22Rv1 (cell line): Measurements from ENCODE around the gene SEC23A.
"Not testable (repeated sequence)": the region's sequence is repeated elsewhere in the genome, so short reads cannot be mapped to it uniquely, and the experiment has no call there.

Source experiments
- H3K27ac ChIP-seq: fragments of 450-650 bp; 2 replicates; pipeline ENCODE4 v1.5.1; 2017
- CTCF ChIP-seq: fragments of 450-650 bp; IDR thresholded peaks from 2 replicates; pipeline ENCODE4 v1.5.1; 2017; ENCODE audit warnings: mild to moderate bottlenecking
- ZFX ChIP-seq: fragments of 450-650 bp; IDR thresholded peaks from 2 replicates; pipeline ENCODE4 v1.6.1; 2017; ENCODE audit warnings: antibody characterized with exemption, borderline replicate concordance

SEC23A gene

DNA sequence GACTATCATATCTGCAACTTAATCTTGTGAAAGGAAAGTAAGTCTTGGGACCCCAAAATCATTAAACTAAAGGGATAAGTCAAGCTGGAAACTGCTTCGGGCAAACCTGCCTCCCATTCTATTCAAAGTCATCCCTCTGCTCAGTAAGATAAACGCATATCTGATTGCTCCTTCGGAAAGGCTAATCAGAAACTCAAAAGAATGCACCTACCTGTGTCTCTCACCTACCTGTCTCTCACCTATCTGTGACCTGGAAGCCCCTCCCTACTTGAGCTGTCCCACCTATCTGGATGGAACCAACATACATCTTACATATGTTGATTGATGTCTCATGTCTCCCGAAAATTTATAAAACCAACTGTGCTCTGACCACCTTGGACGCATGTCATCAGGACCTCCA lies 19.9 kb downstream of the SEC23A start:
- TF ChIP-seq ZFX (no peak), CTCF (no peak)
- no peak overlapping the region for H3K27ac ChIP-seq

- TF ChIP-seq CTCF (no peak), ZFX (no peak)
- no peak overlapping the region for H3K27ac ChIP-seq
Measured at GRCh38 chr14:39080886-39081285, 22.1 kb downstream of the SEC23A start.

DNA sequence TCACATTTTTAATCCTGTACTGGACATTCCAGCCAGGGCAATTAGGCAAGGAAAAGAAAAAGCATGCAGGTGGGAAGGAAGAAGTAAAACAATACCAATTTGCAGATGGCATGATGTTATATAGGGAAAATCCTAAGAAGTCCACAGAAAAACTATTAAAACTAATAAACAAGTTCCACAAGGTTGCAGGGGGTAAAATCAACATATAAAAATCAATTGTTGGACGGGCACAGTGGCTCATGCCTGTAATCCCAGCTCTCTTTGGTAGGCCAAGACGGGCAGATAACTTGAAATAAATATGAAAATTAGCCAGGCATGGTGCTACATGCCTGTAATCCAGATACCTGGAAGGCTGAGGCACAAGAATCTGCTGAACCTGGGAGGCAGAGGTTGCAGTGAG lies 31.9 kb downstream of the SEC23A start:
- peak overlapping the region; percentile 32 for H3K27ac ChIP-seq
- TF ChIP-seq CTCF (no peak), ZFX (no peak)

GRCh38 chr14:39069923-39070322 lies 33.1 kb downstream of the SEC23A start:
- TF ChIP-seq CTCF (no peak), ZFX (no peak)
- H3K27ac ChIP-seq = no peak overlapping the region

- not testable (repeated sequence) for H3K27ac ChIP-seq
Measured at GRCh38 chr14:39069169-39069805, 33.7 kb downstream of the SEC23A start.

- H3K27ac ChIP-seq = peak overlapping the region; percentile 50
- no peak for TF ChIP-seq ZFX
- TF ChIP-seq CTCF = no peak
Measured at GRCh38 chr14:39060818-39061437, 42.1 kb downstream of the SEC23A start.

DNA sequence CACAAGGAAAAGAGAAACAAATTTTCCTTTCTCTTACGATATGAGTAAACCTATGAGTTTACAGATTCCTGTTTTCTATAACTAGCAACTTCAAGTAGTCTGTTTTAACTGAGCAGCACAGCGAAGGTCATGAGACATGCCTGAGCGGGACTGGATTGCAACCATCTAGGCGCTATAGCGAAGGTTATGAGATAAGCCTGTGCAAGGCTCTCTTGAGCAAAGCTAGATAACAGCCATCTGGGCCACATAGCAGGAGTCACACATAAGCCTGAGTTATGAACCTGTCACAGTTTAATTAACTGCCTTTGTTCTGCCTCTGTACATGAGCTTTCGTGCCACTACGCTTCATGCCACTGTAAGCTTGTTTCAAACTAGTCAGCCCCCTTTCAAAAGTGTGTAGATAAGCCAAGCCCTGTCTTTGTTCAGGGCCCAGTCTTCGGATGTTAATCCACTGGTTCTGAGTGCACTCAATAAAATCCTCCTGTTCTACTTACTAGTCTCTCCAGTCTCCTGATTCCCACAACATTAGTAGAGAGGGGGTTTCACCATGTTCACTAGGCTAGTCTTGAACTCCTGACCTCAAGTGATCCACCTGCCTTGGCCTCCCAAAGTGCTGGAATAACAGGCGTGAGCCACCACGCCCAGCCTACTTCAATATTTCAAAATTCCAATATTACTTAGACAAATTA lies 47.1 kb downstream of the SEC23A start:
- H3K27ac ChIP-seq = no peak overlapping the region
- TF ChIP-seq ZFX (no peak), CTCF (no peak)

DNA sequence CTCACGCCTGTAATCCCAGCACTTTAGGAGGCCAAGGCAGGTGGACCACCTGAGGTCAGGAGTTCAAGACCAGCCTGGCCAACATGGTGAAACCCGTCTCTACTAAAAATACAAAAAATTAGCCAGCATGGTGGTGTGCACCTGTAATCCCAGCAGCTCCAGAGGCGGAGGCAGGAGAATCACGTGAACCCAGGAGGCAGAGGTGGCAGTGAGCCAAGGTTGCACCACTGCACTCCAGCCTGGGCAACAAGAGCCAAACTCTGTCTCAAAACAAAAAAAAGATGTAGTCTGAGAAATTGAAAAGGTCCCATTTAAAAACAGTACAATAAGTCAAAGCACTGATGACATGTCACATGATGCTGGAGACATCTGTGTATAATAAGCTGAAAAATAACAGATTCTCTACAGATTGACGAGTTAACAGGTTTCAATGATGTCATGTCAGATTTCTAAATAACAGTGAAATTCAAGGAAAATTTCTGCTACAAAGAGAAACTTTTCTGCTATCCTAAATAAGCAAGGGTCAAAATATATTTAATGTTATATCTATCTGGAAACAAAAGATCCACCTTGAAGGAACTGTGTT lies 50.1 kb downstream of the SEC23A start:
- H3K27ac ChIP-seq = not testable (repeated sequence)
